ENCODE data around the gene GUCY1A2.

Gene GUCY1A2

GRCh38 chr11:106670069-106670468 is 348.2 kb downstream of the GUCY1A2 start:
- H3K9me3 Mint-ChIP-seq = peaks cover 11 to 12% of the 10 kb centered on the region in 2 donors
- no peaks in the 10 kb centered on the region for H3K27me3 Mint-ChIP-seq
- no peaks in the 10 kb centered on the region for H3K4me1 Mint-ChIP-seq (ENCODE audit: low read depth in 2 of 2)
- DNase-seq (no peak), ATAC-seq (replicated peaks) (no peak)
- no peaks in the 10 kb centered on the region for H3K36me3 Mint-ChIP-seq (ENCODE audit: insufficient read depth)
- H3K27ac Mint-ChIP-seq = no peak overlapping the region
- no peak overlapping the region for H3K4me3 Mint-ChIP-seq

GRCh38 chr11:106668147-106668546 is 350.1 kb downstream of the GUCY1A2 start:
- H3K4me1 Mint-ChIP-seq (ENCODE audit: low read depth in 2 of 2) = no peaks in the 10 kb centered on the region
- no peaks in the 10 kb centered on the region for H3K27me3 Mint-ChIP-seq
- no peak overlapping the region for H3K27ac Mint-ChIP-seq
- ATAC-seq (replicated peaks) (no peak), DNase-seq (no peak)
- peaks cover 10 to 12% of the 10 kb centered on the region in 2 donors for H3K9me3 Mint-ChIP-seq
- no peaks in the 10 kb centered on the region for H3K36me3 Mint-ChIP-seq (ENCODE audit: insufficient read depth)
- no peak overlapping the region for H3K4me3 Mint-ChIP-seq

GRCh38 chr11:106656646-106657045 is 361.6 kb downstream of the GUCY1A2 start:
- H3K27ac Mint-ChIP-seq = no peak overlapping the region
- DNase-seq (no peak), ATAC-seq (replicated peaks) (no peak)
- H3K4me3 Mint-ChIP-seq = no peak overlapping the region
- no peaks in the 10 kb centered on the region for H3K36me3 Mint-ChIP-seq (ENCODE audit: insufficient read depth)
- H3K4me1 Mint-ChIP-seq (ENCODE audit: low read depth in 2 of 2) = no peaks in the 10 kb centered on the region
- no peaks in the 10 kb centered on the region for H3K27me3 Mint-ChIP-seq
- H3K9me3 Mint-ChIP-seq = peaks cover 0 to 4% of the 10 kb centered on the region in 2 donors

- ATAC-seq (replicated peaks) (no peak), DNase-seq (no peak)
- H3K27me3 Mint-ChIP-seq = no peaks in the 10 kb centered on the region
- peaks cover 7 to 8% of the 10 kb centered on the region in 2 donors for H3K9me3 Mint-ChIP-seq
- no peaks in the 10 kb centered on the region for H3K4me1 Mint-ChIP-seq (ENCODE audit: low read depth in 2 of 2)
- no peak overlapping the region for H3K27ac Mint-ChIP-seq
- H3K36me3 Mint-ChIP-seq (ENCODE audit: insufficient read depth) = no peaks in the 10 kb centered on the region
- H3K4me3 Mint-ChIP-seq = no peak overlapping the region
Measured at GRCh38 chr11:106644824-106645223, 373.5 kb downstream of the GUCY1A2 start.

- no peak for ATAC-seq (replicated peaks)
- peaks cover 6 to 8% of the 10 kb centered on the region in 2 donors for H3K9me3 Mint-ChIP-seq
Measured at GRCh38 chr11:106642331-106642730, 375.9 kb downstream of the GUCY1A2 start.

GRCh38 chr11:106632283-106632682 is 386.0 kb downstream of the GUCY1A2 start:
- Mint-ChIP-seq H3K36me3 (ENCODE audit: insufficient read depth) (no peaks in the 10 kb centered on the region), H3K27ac (no peak overlapping the region), H3K4me1 (ENCODE audit: low read depth in 2 of 2) (no peaks in the 10 kb centered on the region), H3K4me3 (no peak overlapping the region), H3K27me3 (no peaks in the 10 kb centered on the region), H3K9me3 (peaks cover 7 to 11% of the 10 kb centered on the region in 2 donors)
- no peak for ATAC-seq (replicated peaks)
- DNase-seq = no peak

More at GRCh38 chr11:106642331-106642730, 375.9 kb downstream of the GUCY1A2 start:
- H3K27ac Mint-ChIP-seq = no peak overlapping the region
- DNase-seq = no peak
- no peaks in the 10 kb centered on the region for H3K27me3 Mint-ChIP-seq
- H3K36me3 Mint-ChIP-seq (ENCODE audit: insufficient read depth) = no peaks in the 10 kb centered on the region
- H3K4me3 Mint-ChIP-seq = no peak overlapping the region
- no peaks in the 10 kb centered on the region for H3K4me1 Mint-ChIP-seq (ENCODE audit: low read depth in 2 of 2)

GRCh38 chr11:106627694-106628093 is 390.6 kb downstream of the GUCY1A2 start:
- Mint-ChIP-seq H3K9me3 (peaks cover 12 to 23% of the 10 kb centered on the region in 2 donors), H3K27ac (no peak overlapping the region), H3K4me3 (no peak overlapping the region), H3K27me3 (no peaks in the 10 kb centered on the region), H3K4me1 (ENCODE audit: low read depth in 2 of 2) (no peaks in the 10 kb centered on the region), H3K36me3 (ENCODE audit: insufficient read depth) (no peaks in the 10 kb centered on the region)
- ATAC-seq (replicated peaks) (no peak), DNase-seq (no peak)

GRCh38 chr11:106625566-106625965 is 392.7 kb downstream of the GUCY1A2 start:
- no peaks in the 10 kb centered on the region for H3K27me3 Mint-ChIP-seq
- no peak overlapping the region for H3K4me3 Mint-ChIP-seq
- ATAC-seq (replicated peaks) = no peak
- H3K4me1 Mint-ChIP-seq (ENCODE audit: low read depth in 2 of 2) = no peaks in the 10 kb centered on the region
- H3K27ac Mint-ChIP-seq = no peak overlapping the region
- H3K36me3 Mint-ChIP-seq (ENCODE audit: insufficient read depth) = no peaks in the 10 kb centered on the region
- DNase-seq = no peak
- peaks cover 8 to 27% of the 10 kb centered on the region in 2 donors for H3K9me3 Mint-ChIP-seq

- Mint-ChIP-seq H3K27ac (no peak overlapping the region), H3K36me3 (ENCODE audit: insufficient read depth) (no peaks in the 10 kb centered on the region), H3K9me3 (peaks cover 10 to 27% of the 10 kb centered on the region in 2 donors), H3K4me3 (no peak overlapping the region), H3K4me1 (ENCODE audit: low read depth in 2 of 2) (no peaks in the 10 kb centered on the region), H3K27me3 (no peaks in the 10 kb centered on the region)
- DNase-seq = no peak
- ATAC-seq (replicated peaks) = no peak
Measured at GRCh38 chr11:106624377-106624776, 393.9 kb downstream of the GUCY1A2 start.
